HL-60/S4 (cell line): ENCODE results near the gene NAAA.
"Not testable (repeated sequence)": the region's sequence is repeated elsewhere in the genome, so short reads cannot be mapped to it uniquely, and the experiment has no call there.

ENCODE experiments used
- in situ Hi-C: fragments of 300-500 bp; cut with MboI; formaldehyde crosslinking; loops from 2 replicates; pipeline ENCODE4 v1.14.3; 2022; ENCODE audit warnings: low sequenced_read_pairs

The NAAA gene

GRCh38 chr4:75920327-75920726 is 20.5 kb downstream of the NAAA start:
- in situ Hi-C loops: no loop called here

GRCh38 chr4:75919920-75920319 is 20.9 kb downstream of the NAAA start:
- in situ Hi-C loops: no loop called here

- in situ Hi-C loops: no loop called here
Observed at GRCh38 chr4:75916091-75916661, 24.6 kb downstream of the NAAA start.

- in situ Hi-C loops: no loop called here
Observed at GRCh38 chr4:75912968-75913367, 27.8 kb downstream of the NAAA start.

GRCh38 chr4:75910831-75911230 is 30.0 kb downstream of the NAAA start:
- in situ Hi-C loops: not testable (repeated sequence)

DNA sequence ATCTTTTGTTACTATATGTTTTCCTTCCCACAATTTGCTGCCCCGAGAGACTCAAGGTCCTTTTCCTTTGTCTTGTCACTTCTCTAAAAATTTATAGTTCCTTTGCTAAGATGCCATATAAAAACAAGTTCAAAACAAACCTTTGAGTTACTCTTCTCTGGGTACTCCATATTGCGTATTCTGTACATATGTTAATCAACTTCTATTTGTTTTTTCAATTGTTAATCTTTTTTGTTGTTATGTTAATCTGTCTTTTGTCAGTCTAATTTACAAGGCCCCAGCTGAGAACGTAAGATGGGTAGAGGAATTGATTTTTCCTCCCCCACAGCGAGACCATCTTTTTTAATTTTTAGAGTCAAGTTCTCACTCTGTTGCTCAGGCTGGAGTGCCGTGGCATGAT is 31.4 kb downstream of the NAAA start:
- in situ Hi-C loops: no loop called here

DNA sequence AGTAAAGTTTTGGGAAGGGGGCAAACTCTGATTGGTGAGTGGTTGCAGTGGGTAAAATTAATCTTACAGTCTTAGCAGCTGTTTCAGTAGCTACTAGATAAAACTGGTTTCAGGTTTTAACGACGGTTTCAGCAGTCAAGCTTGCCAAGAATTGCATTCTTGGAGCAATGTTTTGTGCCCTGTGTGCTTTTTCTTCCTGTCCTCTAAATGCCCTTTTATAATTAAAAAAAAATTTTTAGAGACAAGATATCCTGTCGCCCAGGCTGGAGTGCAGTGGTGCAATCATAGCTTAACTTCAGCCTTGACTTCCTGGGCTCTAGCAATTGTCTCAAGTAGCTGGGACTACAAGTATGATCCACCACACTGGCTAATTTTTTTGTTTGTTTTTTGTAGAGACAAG is 32.3 kb downstream of the NAAA start:
- in situ Hi-C loops: no loop called here

GRCh38 chr4:75907966-75908365 is 32.8 kb downstream of the NAAA start:
- in situ Hi-C loops: no loop called here

- in situ Hi-C loops: no loop called here
Observed at GRCh38 chr4:75904076-75904475, 36.7 kb downstream of the NAAA start.

DNA sequence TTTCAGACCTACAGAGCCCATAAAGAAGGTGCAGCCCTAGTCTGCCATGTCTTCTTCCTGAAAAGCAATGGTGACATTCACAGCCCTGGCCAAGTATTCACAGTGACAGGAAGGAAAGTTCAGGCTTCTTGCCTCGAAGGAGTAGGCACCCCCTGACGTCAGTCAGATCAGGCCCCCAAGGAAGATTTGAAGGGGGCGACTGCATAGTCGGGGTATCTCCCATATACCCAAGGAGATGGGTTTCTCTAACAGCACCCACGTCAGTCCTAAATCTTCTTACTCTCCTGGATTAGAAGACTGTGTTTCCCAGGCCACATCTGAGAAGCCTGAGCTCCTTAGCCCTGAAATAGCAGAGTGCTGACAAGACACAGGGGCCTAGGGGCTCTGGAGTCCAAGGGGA is 38.5 kb downstream of the NAAA start, which contains the start of gene PPEF2:
Gene PPEF2, minus strand, starts transcription at position 101 of the 400 bp plus-strand sequence. CDS start 6,127 bp downstream, outside the sequence.
- in situ Hi-C loops: no loop called here

- in situ Hi-C loops: no loop called here
Observed at GRCh38 chr4:75898536-75898935, 42.3 kb downstream of the NAAA start.

- in situ Hi-C loops: no loop called here
Observed at GRCh38 chr4:75895744-75896314, 45.0 kb downstream of the NAAA start.

DNA sequence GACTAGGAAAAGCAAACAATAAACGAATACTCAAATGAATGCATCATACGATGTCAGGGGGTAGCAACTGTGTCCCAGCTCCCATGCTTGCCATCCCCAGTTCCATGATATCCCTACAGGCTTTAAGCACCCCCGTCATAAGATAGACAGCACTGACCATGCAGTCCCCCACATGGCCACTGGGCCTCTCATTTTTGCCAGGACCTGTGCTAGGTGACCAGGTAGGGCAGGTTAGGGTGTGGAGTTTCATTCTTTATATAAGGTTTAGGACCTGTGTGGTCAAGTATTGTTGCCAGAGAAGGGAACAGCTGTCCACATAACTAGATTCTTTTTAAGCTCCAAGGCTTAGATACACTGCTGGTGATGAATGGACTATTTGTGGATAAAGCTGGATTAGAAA is 48.3 kb downstream of the NAAA start:
- in situ Hi-C loops: no loop called here

DNA sequence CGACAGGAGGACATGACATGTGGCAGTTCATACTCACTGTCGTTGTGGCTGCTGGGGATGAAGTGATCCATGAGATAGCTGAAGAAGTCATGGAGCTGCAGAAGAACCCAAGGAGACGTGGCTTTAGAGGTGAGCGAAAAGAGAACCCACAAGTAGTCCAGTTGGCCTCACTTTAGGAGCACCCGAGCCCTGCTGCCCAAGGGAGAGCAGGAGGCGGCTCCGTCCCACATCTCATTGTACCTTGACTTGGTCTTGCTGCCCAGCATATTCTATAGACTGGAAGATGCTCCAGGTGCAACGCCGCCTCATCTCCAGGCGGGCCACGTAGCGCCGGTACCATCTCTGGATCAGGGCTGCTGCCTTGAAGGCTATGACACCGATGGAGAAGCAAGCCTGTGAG is 49.2 kb downstream of the NAAA start:
- in situ Hi-C loops: no loop called here

DNA sequence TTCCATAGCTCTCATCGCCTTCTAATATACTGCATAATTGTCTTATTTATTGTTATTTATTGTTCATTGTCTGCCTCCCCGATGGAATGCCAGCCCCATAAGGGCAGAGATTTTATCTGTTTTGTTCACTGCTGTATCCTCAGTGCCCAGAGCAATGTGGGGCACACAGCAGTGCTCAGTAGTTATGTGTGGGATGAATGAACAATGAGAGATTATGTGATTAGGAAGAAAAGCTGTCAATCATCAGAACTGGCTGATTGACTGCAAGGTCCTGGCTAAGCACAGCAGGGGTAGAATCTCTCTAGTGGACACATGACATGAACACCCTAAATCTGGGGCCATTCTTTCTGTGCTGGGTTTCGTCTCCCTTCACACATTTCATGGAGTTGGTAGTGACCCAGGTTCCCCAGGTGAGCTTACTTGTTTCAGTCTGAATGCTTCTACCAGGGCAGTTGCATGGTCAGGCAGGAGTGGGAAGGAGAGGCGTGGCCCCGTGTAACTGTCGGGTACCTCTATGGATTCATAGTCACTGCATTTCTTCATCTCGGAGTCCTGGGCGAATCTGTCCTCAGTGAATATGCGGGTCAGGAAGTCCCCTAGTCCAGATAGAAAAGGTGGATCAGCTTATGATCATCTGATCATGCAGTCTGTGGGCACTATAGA is 51.1 kb downstream of the NAAA start:
- in situ Hi-C loops: no loop called here

GRCh38 chr4:75886104-75886503 is 54.7 kb downstream of the NAAA start:
- in situ Hi-C loops: no loop called here

GRCh38 chr4:75881476-75881875 is 59.3 kb downstream of the NAAA start:
- in situ Hi-C loops: no loop called here

DNA sequence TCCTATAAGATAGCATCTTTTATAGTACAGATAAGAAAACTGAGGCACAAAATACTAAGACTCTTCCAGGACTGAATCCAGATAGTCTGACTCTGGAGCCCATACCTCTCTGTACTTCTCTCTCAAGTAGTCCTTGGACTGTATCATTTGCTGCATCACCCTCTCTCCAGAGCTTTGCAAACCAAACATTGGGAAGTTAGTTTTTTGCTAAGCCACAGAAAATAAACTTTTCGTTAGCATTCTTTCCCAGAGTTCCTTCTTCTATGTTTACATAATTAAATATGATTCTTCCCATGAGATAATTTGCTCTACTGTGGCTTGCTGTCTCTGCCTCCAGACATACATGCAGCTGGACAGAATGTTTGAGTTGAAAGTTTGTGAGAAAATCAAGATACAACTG is 60.5 kb downstream of the NAAA start:
- in situ Hi-C loops: no loop called here

DNA sequence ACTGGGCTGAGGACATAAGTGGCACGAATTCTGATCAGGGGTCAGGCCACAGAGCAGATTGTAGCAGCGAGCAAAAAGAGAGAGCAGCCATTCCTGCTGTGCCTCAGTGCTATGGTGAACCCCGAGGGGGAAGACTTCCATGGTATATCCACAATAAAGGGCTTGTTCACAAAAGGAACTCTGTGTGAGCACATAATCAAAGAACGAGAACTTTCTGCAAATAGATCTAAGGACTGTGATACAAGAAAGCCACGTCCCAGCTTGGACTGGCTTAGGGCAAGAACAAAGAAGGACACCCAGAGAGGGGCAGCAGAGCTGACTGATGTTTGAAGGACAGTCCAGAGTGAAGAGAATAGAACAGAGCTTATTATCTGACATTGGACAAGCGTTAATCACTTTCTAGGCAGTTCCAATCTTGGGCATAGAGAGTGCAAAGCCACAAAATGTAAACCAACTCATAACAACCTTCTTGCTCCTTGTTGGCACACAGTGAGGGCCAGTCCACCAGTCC is 62.5 kb downstream of the NAAA start:
- in situ Hi-C loops: no loop called here

DNA sequence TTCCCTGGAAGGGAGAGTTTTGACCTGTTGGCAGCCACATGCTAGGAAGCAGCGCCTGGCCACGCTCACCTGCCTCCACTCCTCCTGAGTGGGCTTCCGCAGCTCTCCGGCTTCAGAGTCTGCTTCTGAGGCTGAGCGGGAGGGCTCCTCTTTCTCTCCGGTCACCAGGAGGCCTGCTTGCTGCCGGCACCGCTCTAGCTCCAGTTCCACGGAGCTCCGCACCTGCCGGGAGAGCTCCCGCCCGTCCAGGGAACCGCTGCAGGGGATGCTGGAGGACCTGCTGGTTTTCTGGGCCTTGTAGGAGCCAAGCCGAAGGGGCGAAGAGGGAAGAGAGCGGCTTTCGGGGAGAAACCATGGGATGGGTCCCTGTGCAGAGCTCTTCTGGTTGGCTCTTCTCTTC is 64.6 kb downstream of the NAAA start:
- in situ Hi-C loops: no loop called here

GRCh38 chr4:75869100-75869499 is 71.7 kb downstream of the NAAA start:
- in situ Hi-C loops: no loop called here

- in situ Hi-C loops: no loop called here
Observed at GRCh38 chr4:75867130-75867529, 73.7 kb downstream of the NAAA start.
